22Rv1 (cell line): Measurements from ENCODE around the gene MAST4.

ENCODE experiments used
- ZFX ChIP-seq: fragments of 450-650 bp; IDR thresholded peaks from 2 replicates; pipeline ENCODE4 v1.6.1; 2017; ENCODE audit warnings: antibody characterized with exemption, borderline replicate concordance
- TF ChIP-seq, protein P1 (sequence below): fragments of 450-650 bp; IDR thresholded peaks from 2 replicates; pipeline ENCODE4 v1.5.1; 2017; ENCODE audit warnings: mild to moderate bottlenecking

DNA sequence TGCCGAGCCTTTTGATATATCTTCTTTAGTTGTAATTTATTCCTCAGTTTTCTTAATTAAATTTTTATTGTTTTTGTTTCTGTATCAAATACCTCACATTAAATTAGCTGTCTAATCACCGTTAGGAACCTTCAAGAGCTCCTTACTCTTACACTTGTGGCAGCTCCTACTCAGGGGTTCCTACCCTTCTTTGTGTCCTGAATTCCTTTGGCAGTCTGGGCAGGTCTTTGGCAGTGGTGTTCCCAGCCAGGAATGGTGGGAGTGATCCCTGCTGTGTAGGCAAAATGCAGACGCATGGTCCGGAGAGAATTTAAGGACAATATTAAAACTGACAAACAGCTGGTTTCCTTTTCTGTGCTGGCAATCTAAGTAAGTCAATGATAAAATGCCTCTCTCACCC is 41.8 kb downstream of the MAST4 start:
- TF ChIP-seq, protein P1, sequence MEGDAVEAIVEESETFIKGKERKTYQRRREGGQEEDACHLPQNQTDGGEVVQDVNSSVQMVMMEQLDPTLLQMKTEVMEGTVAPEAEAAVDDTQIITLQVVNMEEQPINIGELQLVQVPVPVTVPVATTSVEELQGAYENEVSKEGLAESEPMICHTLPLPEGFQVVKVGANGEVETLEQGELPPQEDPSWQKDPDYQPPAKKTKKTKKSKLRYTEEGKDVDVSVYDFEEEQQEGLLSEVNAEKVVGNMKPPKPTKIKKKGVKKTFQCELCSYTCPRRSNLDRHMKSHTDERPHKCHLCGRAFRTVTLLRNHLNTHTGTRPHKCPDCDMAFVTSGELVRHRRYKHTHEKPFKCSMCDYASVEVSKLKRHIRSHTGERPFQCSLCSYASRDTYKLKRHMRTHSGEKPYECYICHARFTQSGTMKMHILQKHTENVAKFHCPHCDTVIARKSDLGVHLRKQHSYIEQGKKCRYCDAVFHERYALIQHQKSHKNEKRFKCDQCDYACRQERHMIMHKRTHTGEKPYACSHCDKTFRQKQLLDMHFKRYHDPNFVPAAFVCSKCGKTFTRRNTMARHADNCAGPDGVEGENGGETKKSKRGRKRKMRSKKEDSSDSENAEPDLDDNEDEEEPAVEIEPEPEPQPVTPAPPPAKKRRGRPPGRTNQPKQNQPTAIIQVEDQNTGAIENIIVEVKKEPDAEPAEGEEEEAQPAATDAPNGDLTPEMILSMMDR, result no peak
- TF ChIP-seq ZFX, result no peak
